ENCODE results near the gene LATS1.

GRCh38 chr6:149746147-149746946 lies 28.4 kb upstream of the LATS1 start, which contains the start of gene NUP43:
- TF ChIP-seq CTCF (IDR thresholded peaks at IDR 0.05; ENCODE audit: low read depth, low read length), result no peak
- TF ChIP-seq POLR2A (IDR thresholded peaks at IDR 0.05; ENCODE audit: extremely low read depth, insufficient read length), result peak; percentile 72
- peak; percentile 69 for TF ChIP-seq MAX (IDR thresholded peaks at IDR 0.05; ENCODE audit: low read depth, low read length)

All from NB4 (cell line).